HFFc6 (cell line): ENCODE results near the gene LRIT1. TPM values are rescaled to one million over a fixed set of nuclear protein-coding genes. Genes with fewer than 3 reads are reported as not detected.

ENCODE experiments used
- DNase-seq: peaks from one replicate; pipeline ENCODE4 v3.0.0-alpha.2; 2018
- H3K27ac Mint-ChIP-seq: 2 replicates; pipeline ENCODE4 v1.8.0; 2020; ENCODE audit warnings: mild to moderate bottlenecking, mixed read lengths
- H3K27me3 Mint-ChIP-seq: 2 replicates; pipeline ENCODE4 v1.8.0; 2021; ENCODE audit warnings: mild to moderate bottlenecking, moderate library complexity, mixed read lengths; ENCODE audit not compliant: insufficient read depth
- H3K36me3 Mint-ChIP-seq: 2 replicates; pipeline ENCODE4 v1.8.0; 2021; ENCODE audit warnings: low read depth, mixed read lengths
- H3K4me1 Mint-ChIP-seq: 2 replicates; pipeline ENCODE4 v1.8.0; 2020; ENCODE audit warnings: low read depth, mixed read lengths
- H3K4me3 Mint-ChIP-seq: 2 replicates; pipeline ENCODE4 v1.8.0; 2020; ENCODE audit warnings: mild to moderate bottlenecking, moderate library complexity, mixed read lengths
- H3K9me3 Mint-ChIP-seq: 2 replicates; pipeline ENCODE4 v1.8.0; 2020; ENCODE audit warnings: mild to moderate bottlenecking, mixed read lengths
- total RNA-seq, 6 experiments: library from RNA; stranded (reverse); fragmentation: NEBNext Ultra II Directional; extraction: Animal tissue kit (Norgen Biotek cat#: 25700); gene quantifications; 2 replicates in 1 of 6; 3 replicates in 5 of 6; pipeline ENCODE4 v1.2.3, GENCODE V29; 2021
- TF ChIP-seq, protein P1 (sequence below): fragments of 200-600 bp; sonication (generic); IDR thresholded peaks from 2 replicates; pipeline ENCODE4 v1.5.0; 2021; ENCODE audit warnings: antibody characterized with exemption, mild to moderate bottlenecking

The LRIT1 gene
- total RNA-seq, 6 experiments from 2014 or later: not detected

- H3K4me3 Mint-ChIP-seq: no peak overlapping the region
- no peak overlapping the region for H3K27ac Mint-ChIP-seq
- peaks cover 34% of the 10 kb centered on the region for H3K27me3 Mint-ChIP-seq
- H3K36me3 Mint-ChIP-seq: no peaks in the 10 kb centered on the region
- no peaks in the 10 kb centered on the region for H3K4me1 Mint-ChIP-seq
- TF ChIP-seq, protein P1, sequence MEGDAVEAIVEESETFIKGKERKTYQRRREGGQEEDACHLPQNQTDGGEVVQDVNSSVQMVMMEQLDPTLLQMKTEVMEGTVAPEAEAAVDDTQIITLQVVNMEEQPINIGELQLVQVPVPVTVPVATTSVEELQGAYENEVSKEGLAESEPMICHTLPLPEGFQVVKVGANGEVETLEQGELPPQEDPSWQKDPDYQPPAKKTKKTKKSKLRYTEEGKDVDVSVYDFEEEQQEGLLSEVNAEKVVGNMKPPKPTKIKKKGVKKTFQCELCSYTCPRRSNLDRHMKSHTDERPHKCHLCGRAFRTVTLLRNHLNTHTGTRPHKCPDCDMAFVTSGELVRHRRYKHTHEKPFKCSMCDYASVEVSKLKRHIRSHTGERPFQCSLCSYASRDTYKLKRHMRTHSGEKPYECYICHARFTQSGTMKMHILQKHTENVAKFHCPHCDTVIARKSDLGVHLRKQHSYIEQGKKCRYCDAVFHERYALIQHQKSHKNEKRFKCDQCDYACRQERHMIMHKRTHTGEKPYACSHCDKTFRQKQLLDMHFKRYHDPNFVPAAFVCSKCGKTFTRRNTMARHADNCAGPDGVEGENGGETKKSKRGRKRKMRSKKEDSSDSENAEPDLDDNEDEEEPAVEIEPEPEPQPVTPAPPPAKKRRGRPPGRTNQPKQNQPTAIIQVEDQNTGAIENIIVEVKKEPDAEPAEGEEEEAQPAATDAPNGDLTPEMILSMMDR: no peak
- no peak for DNase-seq
- H3K9me3 Mint-ChIP-seq: no peaks in the 10 kb centered on the region
Observed at GRCh38 chr10:84198206-84198915, 43.0 kb downstream of the LRIT1 start.

DNA sequence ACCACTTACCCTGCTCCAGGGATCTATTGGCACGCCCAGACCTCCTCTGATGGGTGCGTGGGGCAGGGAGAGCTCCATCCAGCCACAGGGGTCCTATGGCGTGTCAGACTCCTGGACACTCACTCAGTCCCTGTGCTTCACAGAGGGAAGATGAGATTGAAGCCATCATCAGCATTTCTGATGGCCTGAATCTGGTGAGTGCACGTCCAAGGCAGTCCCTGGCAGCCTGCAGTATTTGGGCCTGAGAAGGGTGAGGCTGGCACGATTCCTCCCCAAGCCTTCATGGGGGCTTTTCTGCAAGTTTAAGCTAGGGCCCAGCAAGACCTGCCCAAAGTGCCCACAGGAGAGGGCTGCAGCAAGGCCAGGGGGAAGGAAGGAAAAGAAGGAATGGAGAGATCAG, 43.7 kb downstream of the LRIT1 start:
- no peak for DNase-seq
- TF ChIP-seq, protein P1: no peak
- Mint-ChIP-seq H3K36me3 (no peaks in the 10 kb centered on the region), H3K9me3 (no peaks in the 10 kb centered on the region), H3K4me3 (no peak overlapping the region), H3K27me3 (peaks cover 34% of the 10 kb centered on the region), H3K27ac (no peak overlapping the region), H3K4me1 (no peaks in the 10 kb centered on the region)

DNA sequence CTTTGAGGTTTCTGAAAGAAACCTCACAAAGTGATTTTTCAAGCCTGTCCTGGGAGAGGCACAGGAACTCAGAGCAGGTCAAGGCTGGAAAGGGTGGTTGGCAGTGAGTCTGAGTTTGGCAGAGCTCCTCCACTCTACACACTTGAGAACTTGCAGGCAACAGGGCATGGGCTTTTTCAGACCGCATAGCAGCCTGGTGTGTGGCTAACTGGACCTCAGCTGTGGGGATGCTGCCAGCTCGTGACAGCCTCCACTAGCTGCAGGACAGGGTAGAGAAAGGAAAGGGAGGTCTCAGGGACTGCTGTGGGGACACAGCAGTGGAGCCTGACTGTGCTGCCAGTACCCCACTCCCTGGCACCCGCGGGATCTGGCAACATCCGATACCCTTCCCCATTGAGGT, 44.4 kb downstream of the LRIT1 start:
- DNase-seq: no peak
- TF ChIP-seq, protein P1: no peak

GRCh38 chr10:84196083-84196482, 45.3 kb downstream of the LRIT1 start:
- H3K27me3 Mint-ChIP-seq: peaks cover 38% of the 10 kb centered on the region
- H3K9me3 Mint-ChIP-seq: no peaks in the 10 kb centered on the region
- no peak for DNase-seq
- no peak overlapping the region for H3K27ac Mint-ChIP-seq
- TF ChIP-seq, protein P1: no peak
- no peaks in the 10 kb centered on the region for H3K4me1 Mint-ChIP-seq
- H3K4me3 Mint-ChIP-seq: no peak overlapping the region
- H3K36me3 Mint-ChIP-seq: no peaks in the 10 kb centered on the region

More for the DNA sequence above, 44.4 kb downstream of the LRIT1 start:
- Mint-ChIP-seq H3K27me3 (peaks cover 37% of the 10 kb centered on the region), H3K9me3 (no peaks in the 10 kb centered on the region), H3K4me3 (no peak overlapping the region), H3K27ac (no peak overlapping the region), H3K4me1 (no peaks in the 10 kb centered on the region), H3K36me3 (no peaks in the 10 kb centered on the region)

GRCh38 chr10:84195044-84195830, 46.1 kb downstream of the LRIT1 start:
- TF ChIP-seq, protein P1: no peak
- no peak for DNase-seq
- peaks cover 38% of the 10 kb centered on the region for H3K27me3 Mint-ChIP-seq
- H3K27ac Mint-ChIP-seq: no peak overlapping the region
- no peaks in the 10 kb centered on the region for H3K36me3 Mint-ChIP-seq
- no peaks in the 10 kb centered on the region for H3K4me1 Mint-ChIP-seq
- H3K4me3 Mint-ChIP-seq: no peak overlapping the region
- H3K9me3 Mint-ChIP-seq: no peaks in the 10 kb centered on the region
